SHP77 (cell line): ENCODE results near the gene ZBTB17.
"Not testable (repeated sequence)": the region's sequence is repeated elsewhere in the genome, so short reads cannot be mapped to it uniquely, and the experiment has no call there.

Experiments used
- DNase-seq, 2 experiments: peaks; one replicate each; lab custom pipeline; 2025; lab: John Stamatoyannopoulos, UW

ZBTB17 gene

GRCh38 chr1:15892857-15893599 lies 82.9 kb downstream of the ZBTB17 start:
- not testable (repeated sequence) for DNase-seq
